ENCODE results near the gene ABHD16A.
A peak's percentile ranks its signal among the peaks of the same experiment; 100 is the strongest.

The ABHD16A gene

GRCh38 chr6:31734821-31735406 lies 31.8 kb upstream of the ABHD16A start:
- no peak for TF ChIP-seq CTCF (IDR thresholded peaks at IDR 0.05)
- Histone ChIP-seq H3K36me3 (peaks cover 37 to 38% (median 38%) of the 10 kb centered on the region in 3 donors), H3K27me3 (no peaks in the 10 kb centered on the region), H3K4me3 (peak overlapping the region; percentile 64 to 87), H3K9me3 (no peaks in the 10 kb centered on the region), H3K27ac (peak overlapping the region; percentile 86 to 96), H3K4me1 (peaks cover 0 to 49% (median 28%) of the 10 kb centered on the region in 4 donors)
- peak; percentile 53 to 78 for DNase-seq
- intact Hi-C loops (cut with DNase I; ENCODE audit: low total_unique reads), result loop anchor here (5.0 kb wide), 1 partner anchor 33 kb away; the partner anchor contains the start of gene ABHD16A

- no peaks in the 10 kb centered on the region for H3K9me3 ChIP-seq
- peak overlapping the region; percentile 64 to 87 for H3K4me3 ChIP-seq
- no peaks in the 10 kb centered on the region for H3K27me3 ChIP-seq
- peaks cover 37 to 38% (median 38%) of the 10 kb centered on the region in 3 donors for H3K36me3 ChIP-seq
- intact Hi-C loops (cut with DNase I; ENCODE audit: low total_unique reads), result no loop called here
- TF ChIP-seq CTCF (IDR thresholded peaks at IDR 0.05), result no peak
- H3K27ac ChIP-seq, result peak overlapping the region; percentile 86 to 96
- H3K4me1 ChIP-seq, result peaks cover 0 to 46% (median 27%) of the 10 kb centered on the region in 4 donors
- DNase-seq, result no peak
These were observed 31.2 kb upstream of the ABHD16A start for GRCh38 chr6:31734247-31734820.

- H3K4me3 ChIP-seq, result peak overlapping the region in 1 of 2 donors; percentile 87
- no peaks in the 10 kb centered on the region for H3K9me3 ChIP-seq
- intact Hi-C loops (cut with DNase I; ENCODE audit: low total_unique reads), result no loop called here
- no peak for TF ChIP-seq CTCF (IDR thresholded peaks at IDR 0.05)
- no peaks in the 10 kb centered on the region for H3K27me3 ChIP-seq
- H3K27ac ChIP-seq, result peak overlapping the region; percentile 86 to 96
- peaks cover 37 to 38% (median 38%) of the 10 kb centered on the region in 3 donors for H3K36me3 ChIP-seq
- peaks cover 0 to 46% (median 27%) of the 10 kb centered on the region in 4 donors for H3K4me1 ChIP-seq
- no peak for DNase-seq
These were observed 30.6 kb upstream of the ABHD16A start for GRCh38 chr6:31733734-31734133.

GRCh38 chr6:31732029-31732428 lies 28.9 kb upstream of the ABHD16A start:
- H3K4me3 ChIP-seq, result no peak overlapping the region
- TF ChIP-seq CTCF (IDR thresholded peaks at IDR 0.05), result no peak
- no peaks in the 10 kb centered on the region for H3K9me3 ChIP-seq
- no peaks in the 10 kb centered on the region for H3K27me3 ChIP-seq
- no peak for DNase-seq
- peaks cover 44 to 53% (median 45%) of the 10 kb centered on the region in 3 donors for H3K36me3 ChIP-seq
- H3K27ac ChIP-seq, result no peak overlapping the region
- peaks cover 0 to 49% (median 40%) of the 10 kb centered on the region in 4 donors for H3K4me1 ChIP-seq
- intact Hi-C loops (cut with DNase I; ENCODE audit: low total_unique reads), result no loop called here

GRCh38 chr6:31730631-31731086 lies 27.5 kb upstream of the ABHD16A start:
- H3K27ac ChIP-seq, result peak overlapping the region; percentile 88 to 94
- H3K4me1 ChIP-seq, result peaks cover 0 to 48% (median 36%) of the 10 kb centered on the region in 4 donors
- H3K4me3 ChIP-seq, result peak overlapping the region; percentile 69 to 78
- peaks cover 58 to 66% (median 58%) of the 10 kb centered on the region in 3 donors for H3K36me3 ChIP-seq
- TF ChIP-seq CTCF (IDR thresholded peaks at IDR 0.05), result no peak
- intact Hi-C loops (cut with DNase I; ENCODE audit: low total_unique reads), result no loop called here
- H3K9me3 ChIP-seq, result no peaks in the 10 kb centered on the region
- no peaks in the 10 kb centered on the region for H3K27me3 ChIP-seq
- no peak for DNase-seq

All from tibial artery (tissue), 4 donors.